ENCODE results near the gene SIRT6.

DNA sequence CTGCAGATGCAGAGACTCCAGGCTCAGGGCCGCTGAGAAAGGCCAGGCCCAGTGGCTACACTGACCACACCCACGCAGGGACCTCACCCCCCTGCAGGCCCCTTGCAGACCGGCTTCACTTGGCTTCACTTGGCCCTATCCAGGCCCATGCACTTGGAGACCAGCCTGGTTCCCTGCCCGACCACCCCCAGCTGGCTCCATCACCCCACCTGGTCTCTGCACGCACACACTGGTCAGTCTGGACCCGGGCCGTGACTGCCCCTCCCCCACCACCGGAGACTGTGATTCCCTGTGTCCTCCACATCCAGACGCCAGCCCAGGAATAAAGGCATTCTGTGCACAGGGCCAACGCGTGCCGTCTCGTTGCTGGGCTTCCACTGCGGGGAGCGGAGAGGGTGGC is 42.1 kb upstream of the SIRT6 start:
- TF ChIP-seq CTCF (IDR thresholded peaks at IDR 0.05) (no peak), ZFX (IDR thresholded peaks at IDR 0.05; ENCODE audit: borderline replicate concordance) (no peak)

Measured in 22Rv1 (cell line).